Thyroid gland (tissue), 4 donors: ENCODE measurements around the gene ID4. TPM values are rescaled to one million over a fixed set of nuclear protein-coding genes. Genes with fewer than 3 reads are reported as not detected.
A peak's percentile ranks its signal among the peaks of the same experiment; 100 is the strongest.

Source experiments
- DNase-seq, 2 donors: peaks; one replicate each; pipeline ENCODE4 v3.0.0-alpha.2; 2019
- H3K27ac ChIP-seq, 3 donors: fragments of 200-600 bp; sonication (generic); 1 replicate in 2 of 3; 2 replicates in 1 of 3; pipeline ENCODE4 v1.5.1; 2016 to 2019; ENCODE audit warnings: mild to moderate bottlenecking in 1 of 3, moderate library complexity in 1 of 3
- H3K27me3 ChIP-seq: fragments of 200-600 bp; sonication (generic); one replicate; pipeline ENCODE4 v1.5.1; 2019
- H3K36me3 ChIP-seq, 2 donors: fragments of 200-600 bp; sonication (generic); one replicate each; pipeline ENCODE4 v1.5.1; 2016 to 2019
- H3K4me1 ChIP-seq, 2 donors: fragments of 200-600 bp; sonication (generic); one replicate each; pipeline ENCODE4 v1.5.1; 2017 to 2019
- H3K4me3 ChIP-seq, 3 donors: fragments of 200-600 bp; sonication (generic); replicated peaks in 1 of 3; 1 replicate in 2 of 3; 2 replicates in 1 of 3; pipeline ENCODE4 v1.5.1; 2016; ENCODE audit warnings: mild to moderate bottlenecking in 1 of 3
- H3K9me3 ChIP-seq: fragments of 200-600 bp; sonication (generic); one replicate; pipeline ENCODE4 v1.5.1; 2017
- POLR2A ChIP-seq, 2 donors: fragments of 450-650 bp; IDR thresholded peaks; one replicate each; pipeline ENCODE4 v1.6.1; 2017; ENCODE audit warnings: antibody characterized with exemption in 2 of 2, mild to moderate bottlenecking in 2 of 2, moderate library complexity in 1 of 2
- WGBS, 2 donors: methylation state at CpG; one replicate each; pipeline ENCODE4 v1.1.5; 2017; 5-methylcytosine and 5-hydroxymethylcytosine counted together
- intact Hi-C: fragments of 100-400 bp; cut with DNase I; formaldehyde crosslinking; loops from one replicate; pipeline ENCODE4 v1.15.1; 2023
- total RNA-seq, 4 donors: library from RNA; depleted of rRNA; stranded (reverse); fragments of >200 nt; gene quantifications; one replicate each; pipeline ENCODE4 v1.2.3, GENCODE V29; 2016
- TF ChIP-seq, protein P1 (sequence below), 6 experiments: fragments of 200-600 bp in 3 of 6; fragments of 450-650 bp in 3 of 6; sonication (generic) in 3 of 6; IDR thresholded peaks; one replicate each; pipeline ENCODE4 v1.5.1; 2016 to 2019; ENCODE audit warnings: antibody characterized with exemption in 6 of 6, mild to moderate bottlenecking in 2 of 6, inconsistent platforms in 1 of 6, moderate library complexity in 1 of 6

ID4 gene
- total RNA-seq, 4 donors from 2014 or later, result 333 to 768 (median 629) TPM

- Histone ChIP-seq H3K27me3 (no peaks in the 10 kb centered on the region), H3K9me3 (no peaks in the 10 kb centered on the region), H3K4me3 (no peak overlapping the region), H3K36me3 (no peaks in the 10 kb centered on the region), H3K27ac (peak overlapping the region; percentile 74 to 83 (median 76)), H3K4me1 (peaks cover 40 to 54% of the 10 kb centered on the region in 2 donors)
- no peak for TF ChIP-seq POLR2A (IDR thresholded peaks at IDR 0.05)
- TF ChIP-seq, protein P1, sequence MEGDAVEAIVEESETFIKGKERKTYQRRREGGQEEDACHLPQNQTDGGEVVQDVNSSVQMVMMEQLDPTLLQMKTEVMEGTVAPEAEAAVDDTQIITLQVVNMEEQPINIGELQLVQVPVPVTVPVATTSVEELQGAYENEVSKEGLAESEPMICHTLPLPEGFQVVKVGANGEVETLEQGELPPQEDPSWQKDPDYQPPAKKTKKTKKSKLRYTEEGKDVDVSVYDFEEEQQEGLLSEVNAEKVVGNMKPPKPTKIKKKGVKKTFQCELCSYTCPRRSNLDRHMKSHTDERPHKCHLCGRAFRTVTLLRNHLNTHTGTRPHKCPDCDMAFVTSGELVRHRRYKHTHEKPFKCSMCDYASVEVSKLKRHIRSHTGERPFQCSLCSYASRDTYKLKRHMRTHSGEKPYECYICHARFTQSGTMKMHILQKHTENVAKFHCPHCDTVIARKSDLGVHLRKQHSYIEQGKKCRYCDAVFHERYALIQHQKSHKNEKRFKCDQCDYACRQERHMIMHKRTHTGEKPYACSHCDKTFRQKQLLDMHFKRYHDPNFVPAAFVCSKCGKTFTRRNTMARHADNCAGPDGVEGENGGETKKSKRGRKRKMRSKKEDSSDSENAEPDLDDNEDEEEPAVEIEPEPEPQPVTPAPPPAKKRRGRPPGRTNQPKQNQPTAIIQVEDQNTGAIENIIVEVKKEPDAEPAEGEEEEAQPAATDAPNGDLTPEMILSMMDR (IDR thresholded peaks at IDR 0.05), result no peak
- intact Hi-C loops, result no loop called here
- WGBS, 2 donors, result 22 to 30% methylated on average over 4 of the region's 4 CpGs
- DNase-seq, result peak; percentile 55 to 58
These were observed 23.2 kb downstream of the ID4 start for GRCh38 chr6:19860235-19860877.

GRCh38 chr6:19864285-19864684 lies 27.1 kb downstream of the ID4 start:
- no peak for DNase-seq
- Histone ChIP-seq H3K36me3 (no peaks in the 10 kb centered on the region), H3K4me3 (no peak overlapping the region), H3K9me3 (no peaks in the 10 kb centered on the region), H3K27ac (no peak overlapping the region), H3K27me3 (no peaks in the 10 kb centered on the region), H3K4me1 (peaks cover 29 to 38% of the 10 kb centered on the region in 2 donors)
- WGBS, 2 donors, result 87 to 91% methylated on average over 3 of the region's 3 CpGs
- intact Hi-C loops, result no loop called here
- TF ChIP-seq, protein P1 (IDR thresholded peaks at IDR 0.05), result no peak
- TF ChIP-seq POLR2A (IDR thresholded peaks at IDR 0.05), result no peak

DNA sequence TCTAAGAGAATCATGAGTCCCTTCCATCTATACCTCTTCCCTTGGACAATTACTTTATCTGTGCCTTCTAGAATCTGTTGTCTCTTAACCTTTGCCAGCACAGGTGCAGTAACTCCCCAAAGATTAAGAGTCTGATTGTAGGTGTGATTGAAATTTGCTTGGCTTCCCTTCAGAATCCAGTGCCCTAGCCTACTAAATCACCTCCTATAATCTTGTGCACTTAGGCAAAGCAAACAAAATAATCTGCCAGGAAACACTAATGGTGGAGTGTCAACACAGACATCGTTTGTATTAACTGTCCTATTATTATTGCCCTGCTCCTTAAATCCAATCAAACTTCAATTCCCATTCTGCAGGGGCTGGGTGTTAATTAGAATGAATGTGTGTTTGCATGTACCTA lies 28.0 kb downstream of the ID4 start:
- DNase-seq, result no peak
- Histone ChIP-seq H3K27me3 (no peaks in the 10 kb centered on the region), H3K27ac (no peak overlapping the region), H3K9me3 (no peaks in the 10 kb centered on the region), H3K36me3 (no peaks in the 10 kb centered on the region), H3K4me3 (no peak overlapping the region), H3K4me1 (peaks cover 20 to 31% of the 10 kb centered on the region in 2 donors)
- 21 to 29% methylated on average over 1 of the region's 1 CpG for WGBS, 2 donors
- intact Hi-C loops, result no loop called here
- TF ChIP-seq, protein P1 (IDR thresholded peaks at IDR 0.05), result no peak
- no peak for TF ChIP-seq POLR2A (IDR thresholded peaks at IDR 0.05)

DNA sequence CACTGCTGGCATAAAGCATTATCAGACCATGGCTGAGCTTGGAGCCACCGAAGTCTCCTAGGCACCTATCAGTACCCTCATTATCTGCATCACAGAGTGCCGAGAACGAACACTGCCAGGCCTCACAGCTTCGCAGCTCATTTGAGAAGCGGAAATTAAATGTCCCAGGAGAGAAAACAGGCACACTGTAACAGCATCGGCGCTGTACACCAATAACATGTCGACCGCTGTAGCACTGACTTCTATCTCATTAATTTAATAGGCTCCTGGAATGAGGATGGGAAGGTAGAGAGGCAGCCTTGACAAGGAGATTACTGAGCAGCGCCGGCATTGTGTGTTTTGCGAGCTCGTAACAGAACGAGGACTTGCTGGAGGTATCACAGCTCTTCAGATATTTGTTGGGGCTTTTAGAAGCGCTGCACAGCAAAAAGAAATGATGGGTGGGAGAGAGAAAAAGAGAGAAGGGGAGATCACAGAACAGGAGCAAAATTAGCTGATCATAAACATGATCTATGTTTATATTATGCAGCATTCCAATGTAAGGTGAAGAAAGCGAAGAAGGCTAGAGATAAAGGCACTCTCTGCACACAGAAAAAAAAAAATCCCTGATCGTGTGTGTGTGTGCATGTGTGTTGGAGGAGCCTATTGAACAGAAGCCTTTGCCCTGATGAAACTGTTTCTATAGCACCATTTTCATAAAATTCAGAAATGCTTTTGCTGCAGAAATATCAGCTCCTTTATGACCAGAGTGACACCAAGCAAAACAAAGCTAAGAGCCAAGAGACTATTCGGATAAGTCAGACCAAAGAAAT lies 29.2 kb downstream of the ID4 start:
- Histone ChIP-seq H3K27me3 (no peaks in the 10 kb centered on the region), H3K9me3 (no peaks in the 10 kb centered on the region), H3K4me3 (no peak overlapping the region), H3K36me3 (no peaks in the 10 kb centered on the region), H3K4me1 (peaks cover 13 to 19% of the 10 kb centered on the region in 2 donors), H3K27ac (no peak overlapping the region)
- 69 to 76% methylated on average over 18 of the region's 18 CpGs for WGBS, 2 donors
- intact Hi-C loops, result no loop called here
- no peak for DNase-seq
- TF ChIP-seq POLR2A (IDR thresholded peaks at IDR 0.05), result no peak
- TF ChIP-seq, protein P1 (IDR thresholded peaks at IDR 0.05), result no peak
